H1 (cell line): ENCODE measurements around the gene ADGRV1. TPM values are rescaled to one million over a fixed set of nuclear protein-coding genes. Genes with fewer than 3 reads are reported as not detected.

Experiments used
- CTCF ChIA-PET: fragments of 300-600 bp; sonication (Branson Sonifier 250); formaldehyde crosslinking; loops from one replicate; lab custom pipeline; 2021; ENCODE audit not compliant: partially characterized antibody; lab: Charles Lee
- POLR2A ChIA-PET: fragments of 300-600 bp; sonication (Branson Sonifier 250); formaldehyde crosslinking; loops from one replicate; lab custom pipeline; 2021; ENCODE audit warnings: inconsistent platforms; ENCODE audit not compliant: partially characterized antibody; lab: Charles Lee
- DNase-seq, 2 experiments: peaks; one replicate each; pipeline versions ENCODE4 v3.0.0 to v3.0.0-alpha.2; 2010 to 2022; ENCODE audit warnings: low spot score in 2 of 2, low read depth in 1 of 2, mixed read lengths in 1 of 2
- FAIRE-seq: peaks from 2 replicates; lab custom pipeline; 2011; peaks lifted over from hg19 to GRCh38; lab: Jason Lieb, UNC
- H2AFZ ChIP-seq: 2 replicates; pipeline ENCODE4 v1.8.1; 2012; ENCODE audit warnings: low read length, inconsistent platforms
- H2AK5ac ChIP-seq: 2 replicates; pipeline ENCODE4 v1.6.1; 2013; ENCODE audit warnings: low read depth, low read length
- H2BK120ac ChIP-seq: replicated peaks from 2 replicates; pipeline ENCODE3; 2013; ENCODE audit warnings: low read depth, low read length, inconsistent platforms
- H2BK12ac ChIP-seq: 2 replicates; pipeline ENCODE4 v1.6.1; 2013; ENCODE audit warnings: low read depth, low read length
- H2BK15ac ChIP-seq: 2 replicates; pipeline ENCODE4 v1.6.1; 2013; ENCODE audit warnings: low read length
- H2BK20ac ChIP-seq: 2 replicates; pipeline ENCODE4 v1.6.1; 2013; ENCODE audit warnings: low read length
- H2BK5ac ChIP-seq: 2 replicates; pipeline ENCODE4 v1.6.1; 2013; ENCODE audit warnings: low read depth, low read length
- H3K14ac ChIP-seq: 2 replicates; pipeline ENCODE4 v1.6.1; 2013; ENCODE audit warnings: inconsistent platforms; ENCODE audit not compliant: insufficient read length
- H3K18ac ChIP-seq: 2 replicates; pipeline ENCODE4 v1.6.1; 2013; ENCODE audit warnings: low read length; ENCODE audit errors: extremely low read depth
- H3K23ac ChIP-seq: 2 replicates; pipeline ENCODE4 v1.6.1; 2013; ENCODE audit warnings: inconsistent platforms; ENCODE audit not compliant: insufficient read length
- H3K23me2 ChIP-seq: 2 replicates; pipeline ENCODE4 v1.6.1; 2013; ENCODE audit warnings: low read depth, low read length
- H3K27ac ChIP-seq: 2 replicates; pipeline ENCODE4 v1.6.1; 2011; ENCODE audit warnings: low read depth, low read length, inconsistent platforms
- H3K27me3 ChIP-seq, 4 experiments: replicated peaks in 1 of 4; 1 replicate in 1 of 4; 2 replicates in 3 of 4; pipeline versions ENCODE4 v1.6.1 to v1.8.1; 2011 to 2013; ENCODE audit warnings: low read length in 3 of 4, mild to moderate bottlenecking in 3 of 4, inconsistent platforms in 2 of 4, mixed read lengths in 2 of 4, moderate library complexity in 1 of 4; ENCODE audit not compliant: control insufficient read depth in 3 of 4, insufficient read depth in 3 of 4; ENCODE audit errors: extremely low read depth in 1 of 4
- H3K36me3 ChIP-seq, 4 experiments: 2 replicates each; pipeline versions ENCODE4 v1.6.1 to v1.8.1; 2011 to 2013; ENCODE audit warnings: mild to moderate bottlenecking in 4 of 4, low read length in 3 of 4, moderate library complexity in 2 of 4, control low read depth in 1 of 4, inconsistent platforms in 1 of 4; ENCODE audit not compliant: insufficient read depth in 4 of 4, control insufficient read depth in 2 of 4
- H3K4ac ChIP-seq: replicated peaks from 2 replicates; pipeline ENCODE3; 2013; ENCODE audit warnings: low read length, low read depth, mixed read lengths, inconsistent platforms; ENCODE audit not compliant: insufficient read length
- H3K4me1 ChIP-seq, 4 experiments: replicated peaks in 1 of 4; 1 replicate in 1 of 4; 2 replicates in 3 of 4; pipeline versions ENCODE4 v1.6.1 to v1.8.1; 2011 to 2013; ENCODE audit warnings: low read length in 3 of 4, inconsistent platforms in 2 of 4, mixed read lengths in 1 of 4; ENCODE audit not compliant: insufficient read depth in 4 of 4, control insufficient read depth in 3 of 4
- H3K4me2 ChIP-seq, 2 experiments: 2 replicates each; pipeline versions ENCODE4 v1.6.1 to v1.8.1; 2011 to 2013; ENCODE audit warnings: low read depth in 2 of 2, low read length in 2 of 2, control low read depth in 1 of 2, inconsistent platforms in 1 of 2, mild to moderate bottlenecking in 1 of 2; ENCODE audit not compliant: insufficient read depth in 1 of 2
- H3K4me3 ChIP-seq, 4 experiments: fragments of 200-600, 300-600 bp in 1 of 4; sonication (generic), shearing (Covaris generic), sonication (Bioruptor Twin) in 1 of 4; 2 replicates each; pipeline versions ENCODE4 v1.5.1 to v1.8.1; 2011 to 2016; ENCODE audit warnings: low read length in 4 of 4, low read depth in 3 of 4, control low read depth in 2 of 4, inconsistent platforms in 2 of 4, mild to moderate bottlenecking in 2 of 4, mixed read lengths in 1 of 4, moderate library complexity in 1 of 4; ENCODE audit not compliant: insufficient read depth in 2 of 4; ENCODE audit errors: extremely low read depth in 1 of 4
- H3K56ac ChIP-seq: replicated peaks from 2 replicates; pipeline ENCODE3; 2013; ENCODE audit warnings: low read depth, mild to moderate bottlenecking, mixed read lengths, low read length, inconsistent platforms; ENCODE audit not compliant: insufficient read length
- H3K79me1 ChIP-seq: 2 replicates; pipeline ENCODE4 v1.6.1; 2013; ENCODE audit warnings: low read depth, low read length, control low read depth
- H3K79me2 ChIP-seq, 2 experiments: 2 replicates each; pipeline versions ENCODE4 v1.6.1 to v1.8.1; 2012 to 2013; ENCODE audit warnings: low read length in 2 of 2, mild to moderate bottlenecking in 2 of 2, inconsistent platforms in 1 of 2; ENCODE audit not compliant: insufficient read depth in 2 of 2, control insufficient read depth in 1 of 2
- H3K9ac ChIP-seq, 4 experiments: replicated peaks in 1 of 4; 1 replicate in 1 of 4; 2 replicates in 3 of 4; pipeline versions ENCODE4 v1.6.1 to v1.8.1; 2011 to 2013; ENCODE audit warnings: low read depth in 3 of 4, low read length in 3 of 4, control low read depth in 2 of 4, mild to moderate bottlenecking in 2 of 4, moderate library complexity in 2 of 4, inconsistent platforms in 1 of 4; ENCODE audit errors: extremely low read depth in 1 of 4
- H3K9me3 ChIP-seq, 2 experiments: 2 replicates each; pipeline versions ENCODE4 v1.6.1 to v1.8.1; 2012 to 2013; ENCODE audit warnings: mild to moderate bottlenecking in 2 of 2, moderate library complexity in 2 of 2, control low read depth in 1 of 2, inconsistent platforms in 1 of 2, low read depth in 1 of 2, low read length in 1 of 2, mixed read lengths in 1 of 2; ENCODE audit not compliant: insufficient read depth in 2 of 2
- H4K20me1 ChIP-seq, 2 experiments: replicated peaks in 1 of 2; 2 replicates each; pipeline versions ENCODE3 to v1.8.1; 2011 to 2013; ENCODE audit warnings: inconsistent platforms in 2 of 2, low read length in 2 of 2, mild to moderate bottlenecking in 1 of 2; ENCODE audit not compliant: insufficient read depth in 2 of 2, control insufficient read depth in 1 of 2
- H4K5ac ChIP-seq: 2 replicates; pipeline ENCODE4 v1.6.1; 2013; ENCODE audit warnings: low read length, low read depth, mixed read lengths, inconsistent platforms; ENCODE audit not compliant: insufficient read length
- H4K8ac ChIP-seq: 2 replicates; pipeline ENCODE4 v1.8.0; 2013; ENCODE audit warnings: mild to moderate bottlenecking, moderate library complexity, low read length, inconsistent platforms; ENCODE audit not compliant: insufficient read depth; ENCODE audit errors: extremely low read depth
- H4K91ac ChIP-seq: replicated peaks from 2 replicates; pipeline ENCODE3; 2013; ENCODE audit warnings: low read length, mixed read lengths, inconsistent platforms; ENCODE audit not compliant: insufficient read length
- CHD1 ChIP-seq: IDR thresholded peaks from 2 replicates; pipeline ENCODE4 v1.6.1; 2012; ENCODE audit warnings: low read depth, low read length, improper control_type of control experiment
- MAX ChIP-seq: IDR thresholded peaks from 2 replicates; pipeline ENCODE4 v1.6.1; 2012; ENCODE audit warnings: inconsistent platforms
- WGBS, 2 experiments: shearing (Covaris generic) in 1 of 2; methylation state at CpG; one replicate each; pipeline versions ENCODE4 v1.1.6 to v1.1.7; 2013 to 2015; ENCODE audit warnings: low lambda C conversion rate in 2 of 2, mixed read lengths in 2 of 2, inconsistent platforms in 1 of 2, low coverage in 1 of 2, missing lambda C conversion rate in 1 of 2; ENCODE audit not compliant: insufficient replicate concordance in 2 of 2, insufficient coverage in 1 of 2, insufficient read length in 1 of 2; ENCODE audit errors: extremely low coverage in 1 of 2, missing lambda C conversion rate in 1 of 2; 5-methylcytosine and 5-hydroxymethylcytosine counted together
- polyA plus RNA-seq, 7 experiments: library from polyadenylated mRNA; depleted of rRNA in 3 of 7; stranded (reverse) in 5 of 7; unstranded in 2 of 7; fragments of >200 nt in 5 of 7; fragments of 200-250 nt in 2 of 7; gene quantifications; 1 replicate in 5 of 7; 2 replicates in 1 of 7; 4 replicates in 1 of 7; pipeline versions ENCODE4 v1.2.1 to v1.2.3, GENCODE V29; 2011 to 2013; ENCODE audit warnings: missing spikeins in 2 of 7, mixed read lengths in 2 of 7
- total RNA-seq: library from RNA; stranded (reverse); fragmentation: NEBNext Ultra II Directional; extraction: Animal tissue kit (Norgen Biotek cat#: 25700); gene quantifications from 2 replicates; pipeline ENCODE4 v1.2.1, GENCODE V29; 2021
- TF ChIP-seq, protein P1 (sequence below): IDR thresholded peaks from 2 replicates; pipeline ENCODE4 v1.6.1; 2012; ENCODE audit warnings: inconsistent platforms

ADGRV1 gene
- total and polyA plus RNA-seq, 2 of the 8 experiments (the other 6 are each of a cell fraction or from before 2014, with no cell fraction given) = 53.1 to 62.2 TPM

DNA sequence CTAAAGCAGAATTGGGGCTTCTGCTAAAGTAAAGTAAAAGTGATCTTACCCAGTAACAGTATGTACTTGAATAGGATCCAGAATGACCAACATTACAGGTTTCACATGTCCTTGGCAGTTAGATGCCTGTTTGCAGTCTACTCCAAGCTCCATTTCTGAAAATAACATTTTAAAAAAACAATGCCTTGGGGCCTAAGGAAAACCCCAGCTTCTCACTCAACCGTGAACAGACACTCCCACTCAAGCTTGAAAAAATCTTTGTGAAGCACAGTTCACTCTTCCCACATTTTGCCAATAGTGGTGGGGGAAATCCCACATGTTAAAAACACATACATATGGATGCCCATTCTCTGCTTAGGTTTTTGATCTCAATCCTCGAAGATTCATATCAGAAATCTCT lies 520.4 kb downstream of the ADGRV1 start:
- Histone ChIP-seq H3K56ac (no peak overlapping the region), H2BK120ac (no peak overlapping the region), H3K14ac (no peak overlapping the region), H3K4me3 (no peak overlapping the region), H3K23me2 (no peaks in the 10 kb centered on the region), H4K91ac (no peak overlapping the region), H3K4me1 (no peaks in the 10 kb centered on the region), H3K23ac (no peak overlapping the region), H3K9ac (no peak overlapping the region), H4K5ac (no peak overlapping the region), H2BK15ac (no peak overlapping the region), H3K4ac (no peak overlapping the region), H2BK20ac (no peak overlapping the region), H3K4me2 (no peak overlapping the region), H3K27me3 (no peaks in the 10 kb centered on the region), H3K36me3 (no peaks in the 10 kb centered on the region; a peak in 1 of 8 replicates), H3K79me1 (no peaks in the 10 kb centered on the region), H2AFZ (no peak overlapping the region), H2BK5ac (no peak overlapping the region), H3K27ac (no peak overlapping the region), H3K9me3 (no peaks in the 10 kb centered on the region), H4K20me1 (no peaks in the 10 kb centered on the region), H4K8ac (no peak overlapping the region), H3K18ac (no peak overlapping the region), H2AK5ac (no peak overlapping the region), H3K79me2 (no peaks in the 10 kb centered on the region), H2BK12ac (no peak overlapping the region)
- ChIA-PET POLR2A (no interaction called here), CTCF (no interaction called here)
- TF ChIP-seq MAX = no peak
- TF ChIP-seq, protein P1, sequence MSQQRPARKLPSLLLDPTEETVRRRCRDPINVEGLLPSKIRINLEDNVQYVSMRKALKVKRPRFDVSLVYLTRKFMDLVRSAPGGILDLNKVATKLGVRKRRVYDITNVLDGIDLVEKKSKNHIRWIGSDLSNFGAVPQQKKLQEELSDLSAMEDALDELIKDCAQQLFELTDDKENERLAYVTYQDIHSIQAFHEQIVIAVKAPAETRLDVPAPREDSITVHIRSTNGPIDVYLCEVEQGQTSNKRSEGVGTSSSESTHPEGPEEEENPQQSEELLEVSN = no peak
- TF ChIP-seq CHD1 = no peak
- no peak for DNase-seq
- WGBS, 2 experiments = 62% methylated on average over 2 of the region's 2 CpGs; no CpG with 5 or more reads in 1 of the 2 experiments
- no peak for FAIRE-seq
